Stimulated activated CD8-positive, alpha-beta memory T cell treated with anti-CD3 and anti-CD28 coated beads, Interleukin-7, amount 100 ng/mL, for 24 hours (primary cell): ENCODE results near the gene EFNA1.

Source experiments
- DNase-seq: peaks from one replicate; pipeline ENCODE4 v3.0.0-alpha.2; 2020; ENCODE audit warnings: low read depth

EFNA1 gene, protein sequence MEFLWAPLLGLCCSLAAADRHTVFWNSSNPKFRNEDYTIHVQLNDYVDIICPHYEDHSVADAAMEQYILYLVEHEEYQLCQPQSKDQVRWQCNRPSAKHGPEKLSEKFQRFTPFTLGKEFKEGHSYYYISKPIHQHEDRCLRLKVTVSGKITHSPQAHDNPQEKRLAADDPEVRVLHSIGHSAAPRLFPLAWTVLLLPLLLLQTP

DNA sequence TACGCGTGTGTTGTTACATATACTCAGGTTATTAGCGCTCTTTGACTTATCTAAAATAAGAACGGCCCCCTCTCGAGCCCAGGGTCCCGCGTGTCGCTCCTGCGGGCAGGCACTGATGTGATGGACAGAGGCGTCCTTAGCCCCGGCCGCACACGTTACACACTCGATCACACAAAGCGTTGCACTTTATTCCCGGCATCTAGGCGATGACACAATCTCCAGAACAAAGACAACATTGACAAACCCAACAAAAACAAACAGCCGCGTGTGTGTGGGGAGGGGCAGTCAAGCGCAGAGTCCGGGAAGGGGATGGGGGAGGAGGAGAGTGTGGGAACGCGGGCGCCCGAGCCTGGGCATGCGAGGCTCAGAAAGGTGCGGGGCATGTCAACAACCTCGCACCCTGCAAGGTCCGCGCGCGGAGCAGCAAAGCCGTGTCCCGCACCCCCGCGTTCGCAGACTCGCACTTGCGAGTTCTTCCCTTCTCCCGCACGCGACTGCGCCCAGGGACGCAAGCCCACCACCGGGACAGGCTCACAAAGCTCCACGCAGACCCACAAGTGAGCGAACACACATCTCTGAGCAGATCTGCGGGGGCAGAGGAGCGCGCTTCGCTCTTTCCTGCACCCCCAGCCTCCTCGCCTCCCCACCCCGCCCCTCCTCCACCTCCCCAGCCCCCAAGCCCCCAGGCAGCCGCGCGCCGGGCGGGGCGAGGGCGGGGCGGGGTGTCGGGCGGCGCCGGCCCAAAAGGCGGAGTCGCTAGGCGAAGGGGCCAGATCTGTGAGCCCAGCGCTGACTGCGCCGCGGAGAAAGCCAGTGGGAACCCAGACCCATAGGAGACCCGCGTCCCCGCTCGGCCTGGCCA, at the start of gene EFNA1:
Gene EFNA1 (plus strand): TSS at position 772 of the 862 bp plus-strand sequence. CDS start 102 bp downstream, outside the sequence.
- no peak for DNase-seq

DNA sequence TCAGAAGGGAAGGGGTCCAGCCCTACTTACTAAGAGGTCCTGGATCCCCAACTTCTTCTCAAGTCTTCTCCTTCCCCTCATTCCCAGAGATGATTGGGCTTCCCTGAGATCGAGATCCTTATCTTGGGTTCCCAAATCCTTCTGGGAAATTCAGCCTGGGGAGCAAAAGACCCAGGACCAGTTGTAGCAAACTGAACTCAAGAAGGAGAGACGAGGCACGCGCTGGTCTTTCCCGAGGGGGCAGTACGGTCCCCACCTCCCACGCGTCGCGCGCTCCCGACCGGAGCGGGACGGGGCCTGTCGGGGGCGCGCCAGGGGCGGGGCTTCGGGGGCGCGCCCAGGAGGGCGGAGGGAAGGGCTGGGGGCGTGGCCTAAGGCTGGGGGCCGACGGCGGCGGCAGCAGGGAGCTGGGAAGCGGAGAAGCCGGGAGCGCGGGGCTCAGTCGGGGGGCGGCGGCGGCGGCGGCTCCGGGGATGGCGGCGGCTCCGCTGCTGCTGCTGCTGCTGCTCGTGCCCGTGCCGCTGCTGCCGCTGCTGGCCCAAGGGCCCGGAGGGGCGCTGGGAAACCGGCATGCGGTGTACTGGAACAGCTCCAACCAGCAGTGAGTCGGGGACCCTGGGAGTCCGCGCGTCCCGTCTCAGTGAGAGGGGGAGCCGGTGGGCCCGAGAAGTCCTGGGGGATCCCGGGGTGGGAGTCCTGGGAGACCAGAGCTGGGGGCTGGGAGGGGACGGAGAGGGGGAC, 49.0 kb upstream of the EFNA1 start, which contains the start of gene EFNA3:
Gene EFNA3 (plus strand): TSS at position 369 of the 741 bp plus-strand sequence. CDS start 105 bp downstream, at position 474.
- no peak for DNase-seq

DNA sequence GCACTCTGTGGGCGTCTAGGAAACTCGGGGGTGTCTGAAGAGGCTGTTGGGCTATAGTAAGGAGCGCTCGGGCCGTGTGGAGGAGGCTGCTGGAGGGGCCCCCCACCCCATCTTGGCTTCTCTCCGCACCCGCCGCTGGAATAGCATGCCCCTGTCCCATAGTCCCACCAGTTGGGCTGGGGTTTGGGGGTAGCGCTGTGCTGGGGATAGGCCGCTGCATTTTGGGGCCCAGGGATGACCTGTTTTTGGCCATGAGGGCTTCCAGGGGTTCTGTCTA, 48.5 kb upstream of the EFNA1 start:
- no peak for DNase-seq

DNA sequence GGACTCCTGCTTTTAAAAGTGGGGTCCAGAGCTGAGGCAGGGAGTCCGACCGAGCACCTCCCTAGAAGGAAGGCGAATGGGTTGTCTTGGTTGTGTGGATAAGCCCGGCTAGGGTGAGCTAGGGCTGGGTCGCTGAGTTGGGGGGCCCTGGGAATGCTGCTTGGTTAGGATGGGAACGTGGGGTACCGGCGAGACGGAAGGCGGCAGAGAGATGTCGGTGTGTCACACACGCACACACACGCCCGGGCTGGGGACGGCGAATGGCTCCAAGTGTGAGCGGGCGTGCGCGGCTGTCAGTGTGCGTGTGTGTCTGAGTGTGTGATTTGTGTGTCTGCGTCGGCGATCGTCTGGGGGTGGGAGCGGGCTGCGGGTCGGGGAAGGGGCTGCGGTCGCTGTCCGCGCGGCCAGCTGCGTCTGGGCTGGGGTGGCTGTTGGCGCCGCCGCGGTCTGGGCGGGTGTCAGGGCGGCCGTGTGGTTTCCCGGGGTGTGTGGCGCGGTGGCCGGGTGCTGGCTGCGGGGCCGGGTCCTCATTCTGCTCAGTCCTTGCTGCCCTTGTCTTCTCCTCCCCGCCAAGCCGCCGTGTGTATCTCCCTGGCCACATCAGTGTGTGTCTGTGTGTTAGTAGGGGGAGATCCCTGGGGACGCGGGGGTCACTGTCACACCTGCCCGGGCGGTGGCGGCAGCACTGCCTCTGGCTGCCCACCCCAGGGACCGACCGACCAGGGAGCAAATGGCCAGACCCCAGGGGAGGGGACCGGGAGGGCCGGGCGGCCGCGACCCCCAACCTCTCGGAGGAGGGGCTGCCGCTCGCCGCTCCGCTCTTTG, 48.0 kb upstream of the EFNA1 start:
- DNase-seq = no peak

DNA sequence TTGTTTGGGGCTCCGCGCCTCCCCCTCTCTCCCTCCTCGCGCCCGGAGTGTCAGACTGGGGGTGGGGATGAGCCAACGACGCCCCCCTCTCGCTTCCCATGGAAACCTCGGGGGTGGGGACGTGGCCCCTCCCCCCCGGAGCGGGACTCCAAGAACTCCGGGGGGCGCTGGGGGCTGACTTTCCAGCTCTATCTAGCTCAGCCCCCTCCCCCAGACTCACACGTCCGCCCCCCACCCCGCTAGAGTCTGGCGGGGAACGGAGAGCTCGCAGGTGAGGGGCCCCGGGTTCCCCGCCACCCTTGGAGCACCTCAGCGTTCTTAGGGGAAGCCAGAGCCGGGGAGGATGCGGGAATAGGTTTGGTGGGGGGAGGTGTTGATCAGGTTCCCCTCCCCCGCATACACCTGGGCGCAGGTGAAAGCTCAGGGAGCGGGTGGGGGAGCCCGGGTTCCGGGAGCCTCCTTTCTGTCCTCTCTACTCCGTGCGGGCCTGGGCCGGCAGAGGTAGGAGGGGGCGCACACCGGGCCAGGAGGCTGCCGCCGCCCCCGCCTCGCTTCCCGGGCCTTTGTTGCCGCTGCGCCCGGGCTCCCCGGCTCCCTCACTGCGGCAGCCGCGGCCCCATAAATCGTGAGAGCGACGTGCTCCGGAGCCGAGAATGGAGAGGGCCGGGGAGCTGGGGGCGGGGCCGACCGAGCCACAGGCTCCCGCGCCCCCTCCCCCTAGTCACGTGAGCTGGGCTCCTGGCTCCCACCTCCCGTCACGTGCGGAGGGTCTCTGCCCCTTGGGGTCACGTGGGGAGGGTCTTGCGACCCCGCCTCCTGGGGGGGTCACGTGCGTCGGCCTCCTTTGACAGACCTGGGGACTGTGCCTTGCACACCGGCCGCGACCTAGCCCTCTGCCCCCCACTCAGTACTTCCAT, 47.1 kb upstream of the EFNA1 start:
- no peak for DNase-seq

DNA sequence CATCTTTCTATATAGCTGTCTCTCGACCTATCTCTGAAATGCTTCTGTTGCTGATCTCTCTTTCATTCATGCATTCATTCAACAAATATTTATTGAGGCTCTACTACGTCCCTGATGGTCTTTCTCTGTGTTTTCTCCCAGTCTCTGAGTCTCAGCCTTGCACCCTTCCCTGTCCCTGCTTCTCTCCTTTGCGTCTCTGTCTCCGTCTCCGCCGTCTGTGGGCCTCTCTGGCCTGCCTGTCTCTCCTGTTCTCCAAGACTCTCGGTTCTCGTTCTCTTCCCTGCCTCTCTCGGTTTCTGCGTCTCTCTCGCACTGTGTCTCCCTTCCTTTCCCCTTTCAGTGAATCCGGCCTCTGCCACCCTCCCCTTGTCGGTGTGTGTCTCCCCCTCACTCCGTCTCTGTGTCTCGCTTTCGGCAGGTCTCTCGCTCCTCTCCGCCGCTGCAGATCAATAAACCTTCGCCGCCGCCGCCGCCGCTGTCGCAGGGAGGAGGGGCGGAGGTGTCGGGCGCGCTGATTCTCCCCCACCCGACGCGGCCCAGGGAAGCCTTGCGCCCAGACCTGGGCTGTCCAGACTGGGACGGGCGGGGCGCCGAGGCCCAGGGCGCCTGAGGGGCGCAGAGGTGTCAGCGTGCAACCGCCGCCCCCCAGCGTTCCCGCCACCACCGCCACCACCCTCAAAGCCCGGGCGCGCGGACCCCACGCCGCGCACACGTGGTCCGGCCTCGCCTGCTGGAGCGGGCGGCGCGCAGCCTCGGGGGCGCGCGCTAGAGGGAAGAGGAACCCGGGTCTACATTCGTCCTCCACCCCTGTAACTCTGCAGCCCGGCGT, 46.0 kb upstream of the EFNA1 start:
- no peak for DNase-seq

DNA sequence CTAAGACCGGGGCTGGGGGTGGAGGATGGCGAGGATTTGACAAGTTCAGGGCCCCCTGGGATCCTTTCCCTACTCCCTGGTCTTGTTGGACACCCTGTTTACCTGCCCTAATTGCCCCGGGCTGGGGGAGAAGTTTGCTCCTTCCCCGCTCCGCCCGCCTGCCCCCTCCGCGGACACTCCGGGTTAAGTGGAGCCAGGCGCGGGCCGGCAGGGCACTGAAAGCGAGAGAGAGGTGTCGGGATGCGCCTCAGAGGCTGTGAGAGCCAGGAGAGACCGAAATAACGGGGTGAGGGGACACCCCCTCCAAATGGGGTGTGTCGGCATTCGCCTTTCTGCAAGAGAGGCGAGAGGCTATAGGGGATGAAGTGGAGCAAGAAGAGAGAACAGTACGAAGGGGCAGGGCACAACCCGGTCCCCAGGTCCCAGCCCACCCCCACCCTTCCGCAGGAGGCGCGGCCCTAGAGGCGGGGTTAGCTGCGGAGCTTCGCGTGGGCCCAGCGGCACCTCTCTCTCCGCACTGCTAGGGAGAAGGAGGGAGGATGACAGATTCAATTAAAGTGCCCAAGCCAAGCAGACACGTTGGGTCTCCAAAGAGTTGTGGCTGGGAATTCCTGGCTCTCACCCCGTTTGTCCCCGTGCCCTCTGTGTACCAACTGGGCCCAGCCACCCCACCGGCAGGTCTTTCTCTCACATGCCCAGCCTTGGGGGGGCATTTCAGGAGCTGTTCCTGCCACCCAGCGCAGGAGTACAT, 45.2 kb upstream of the EFNA1 start:
- DNase-seq = no peak

DNA sequence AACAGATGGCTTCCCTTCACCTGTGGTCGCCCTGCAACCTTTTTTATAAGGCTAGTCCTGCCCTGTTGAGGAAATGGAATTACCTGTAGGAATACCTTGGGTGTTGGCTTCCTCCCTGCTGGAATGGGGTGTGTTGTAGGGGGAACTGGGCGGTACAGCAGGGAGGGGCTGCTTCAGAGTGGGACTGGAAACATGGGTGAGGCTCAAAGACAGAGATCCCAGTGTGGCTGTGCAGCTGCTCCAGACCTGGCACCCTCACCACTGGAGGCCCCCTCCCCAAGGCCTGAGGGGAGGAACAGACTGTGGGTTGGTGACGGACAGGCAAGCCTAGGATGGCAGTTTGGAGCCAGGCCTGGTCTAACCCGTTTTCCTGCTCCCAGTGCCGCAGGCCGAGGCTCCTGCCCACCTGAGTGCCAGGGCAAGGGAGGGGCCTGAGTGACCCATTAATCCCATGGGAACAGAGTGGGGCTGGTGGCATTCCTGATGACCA, 44.6 kb upstream of the EFNA1 start:
- DNase-seq = no peak

DNA sequence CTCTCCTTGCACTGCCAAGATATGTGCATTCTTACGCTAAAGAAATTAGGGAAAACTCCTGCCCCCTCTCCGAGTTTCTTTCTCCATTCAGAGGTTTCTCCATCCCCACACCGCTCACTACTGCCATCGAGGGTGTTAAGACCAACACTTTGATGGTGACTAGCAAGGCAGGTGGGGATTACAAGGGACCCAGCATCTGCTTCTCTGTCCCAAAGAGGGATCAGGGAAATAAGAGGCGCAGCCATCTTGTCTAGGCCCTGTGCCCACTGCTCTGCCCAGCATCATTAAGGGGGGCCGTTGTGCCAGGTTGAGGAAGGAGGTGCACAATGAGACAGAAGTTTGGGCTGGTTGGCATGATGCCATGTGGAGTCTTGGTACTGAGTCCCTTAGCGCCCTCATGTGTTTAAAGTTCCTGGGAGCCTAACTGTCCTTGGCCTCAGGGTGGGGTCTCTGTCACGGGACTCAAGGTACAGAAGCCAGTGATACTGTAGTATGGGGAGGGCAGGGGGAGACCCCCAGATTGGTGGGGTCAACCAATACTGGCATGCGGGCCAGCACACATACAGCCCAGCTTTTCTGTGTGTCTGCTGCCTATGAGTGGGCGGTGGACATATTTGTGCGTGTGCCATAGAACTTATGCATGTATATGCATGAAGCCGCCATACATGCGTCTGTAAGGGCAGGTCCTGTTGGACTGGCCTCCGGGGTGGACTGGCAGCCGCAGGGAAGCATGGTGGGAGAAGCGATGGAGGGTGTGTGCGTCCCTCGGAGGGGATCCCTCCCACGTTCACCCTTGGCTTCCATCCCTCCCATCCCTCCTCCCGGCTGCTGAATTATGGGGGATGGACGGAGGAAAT, 43.6 kb upstream of the EFNA1 start:
- no peak for DNase-seq

DNA sequence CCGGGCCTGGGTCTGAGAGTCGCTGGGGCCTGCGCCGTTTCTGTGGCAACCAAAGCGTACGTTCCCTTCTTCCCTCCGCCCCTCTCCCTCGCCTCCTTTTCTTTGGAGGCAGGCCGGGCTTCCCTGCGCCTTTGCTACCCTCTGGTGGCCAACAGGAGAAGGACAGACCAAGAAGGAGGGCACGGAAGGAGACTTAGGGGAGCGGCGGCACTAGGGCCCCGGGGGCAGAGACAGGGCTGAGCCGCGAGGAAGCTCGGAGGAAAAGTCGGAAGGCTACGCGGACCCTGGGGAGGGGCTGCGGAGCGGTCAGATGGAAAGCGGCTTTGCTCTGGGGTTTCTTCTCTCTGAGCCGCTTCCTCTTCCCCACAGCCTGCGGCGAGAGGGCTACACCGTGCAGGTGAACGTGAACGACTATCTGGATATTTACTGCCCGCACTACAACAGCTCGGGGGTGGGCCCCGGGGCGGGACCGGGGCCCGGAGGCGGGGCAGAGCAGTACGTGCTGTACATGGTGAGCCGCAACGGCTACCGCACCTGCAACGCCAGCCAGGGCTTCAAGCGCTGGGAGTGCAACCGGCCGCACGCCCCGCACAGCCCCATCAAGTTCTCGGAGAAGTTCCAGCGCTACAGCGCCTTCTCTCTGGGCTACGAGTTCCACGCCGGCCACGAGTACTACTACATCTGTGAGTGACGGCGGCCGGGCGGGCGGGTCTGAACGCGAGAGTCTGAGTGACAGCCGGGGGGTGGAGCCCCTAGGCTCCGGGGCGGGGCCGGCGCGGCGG, 42.8 kb upstream of the EFNA1 start:
- DNase-seq = peak; percentile 77

DNA sequence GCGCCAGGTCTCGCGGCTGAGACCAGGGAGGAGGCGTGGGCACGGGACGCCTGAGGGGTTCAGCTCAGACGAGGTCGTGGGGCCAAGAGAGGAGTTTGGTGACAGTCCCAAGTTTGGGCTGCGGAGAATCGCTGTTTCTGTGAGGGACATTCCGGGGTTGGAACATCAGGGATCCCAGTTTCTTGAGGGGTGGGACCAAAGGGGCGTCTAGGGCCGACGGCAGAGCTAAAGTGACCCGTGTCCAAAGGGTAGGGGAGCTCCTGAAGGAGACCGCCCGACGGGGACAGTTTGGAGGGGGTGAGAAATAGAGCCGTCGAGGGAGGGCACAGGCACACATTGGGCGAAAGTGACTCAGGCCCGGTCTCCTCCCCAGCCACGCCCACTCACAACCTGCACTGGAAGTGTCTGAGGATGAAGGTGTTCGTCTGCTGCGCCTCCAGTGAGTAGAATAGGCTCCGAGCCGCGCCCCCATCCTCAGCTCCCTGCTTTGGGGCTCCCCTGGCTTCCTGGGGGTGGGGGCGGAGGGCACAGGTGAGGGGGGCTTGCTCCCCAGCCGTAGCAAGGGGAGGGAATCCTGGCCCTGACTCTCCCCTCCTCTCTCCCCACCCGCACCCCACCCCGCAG, 42.1 kb upstream of the EFNA1 start:
- DNase-seq = peak; percentile 51

DNA sequence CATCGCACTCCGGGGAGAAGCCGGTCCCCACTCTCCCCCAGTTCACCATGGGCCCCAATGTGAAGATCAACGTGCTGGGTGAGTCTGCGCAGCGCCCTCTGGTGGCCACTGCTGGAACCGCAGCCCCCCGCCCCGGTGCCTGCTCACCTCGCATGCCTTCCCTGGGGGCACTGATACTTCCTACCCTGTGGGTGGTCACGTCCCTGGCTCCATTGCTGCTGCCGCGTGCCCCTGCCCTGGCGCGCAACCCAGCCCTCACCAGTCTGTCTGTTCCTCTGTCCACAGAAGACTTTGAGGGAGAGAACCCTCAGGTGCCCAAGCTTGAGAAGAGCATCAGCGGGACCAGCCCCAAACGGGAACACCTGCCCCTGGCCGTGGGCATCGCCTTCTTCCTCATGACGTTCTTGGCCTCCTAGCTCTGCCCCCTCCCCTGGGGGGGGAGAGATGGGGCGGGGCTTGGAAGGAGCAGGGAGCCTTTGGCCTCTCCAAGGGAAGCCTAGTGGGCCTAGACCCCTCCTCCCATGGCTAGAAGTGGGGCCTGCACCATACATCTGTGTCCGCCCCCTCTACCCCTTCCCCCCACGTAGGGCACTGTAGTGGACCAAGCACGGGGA, 41.4 kb upstream of the EFNA1 start:
- DNase-seq = peak; percentile 69

DNA sequence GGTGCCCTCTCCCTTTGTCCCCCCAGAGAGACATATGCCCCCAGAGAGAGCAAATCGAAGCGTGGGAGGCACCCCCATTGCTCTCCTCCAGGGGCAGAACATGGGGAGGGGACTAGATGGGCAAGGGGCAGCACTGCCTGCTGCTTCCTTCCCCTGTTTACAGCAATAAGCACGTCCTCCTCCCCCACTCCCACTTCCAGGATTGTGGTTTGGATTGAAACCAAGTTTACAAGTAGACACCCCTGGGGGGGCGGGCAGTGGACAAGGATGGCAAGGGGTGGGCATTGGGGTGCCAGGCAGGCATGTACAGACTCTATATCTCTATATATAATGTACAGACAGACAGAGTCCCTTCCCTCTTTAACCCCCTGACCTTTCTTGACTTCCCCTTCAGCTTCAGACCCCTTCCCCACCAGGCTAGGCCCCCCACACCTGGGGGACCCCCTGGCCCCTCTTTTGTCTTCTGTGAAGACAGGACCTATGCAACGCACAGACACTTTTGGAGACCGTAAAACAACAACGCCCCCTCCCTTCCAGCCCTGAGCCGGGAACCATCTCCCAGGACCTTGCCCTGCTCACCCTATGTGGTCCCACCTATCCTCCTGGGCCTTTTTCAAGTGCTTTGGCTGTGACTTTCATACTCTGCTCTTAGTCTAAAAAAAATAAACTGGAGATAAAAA, 40.7 kb upstream of the EFNA1 start:
- DNase-seq = no peak

DNA sequence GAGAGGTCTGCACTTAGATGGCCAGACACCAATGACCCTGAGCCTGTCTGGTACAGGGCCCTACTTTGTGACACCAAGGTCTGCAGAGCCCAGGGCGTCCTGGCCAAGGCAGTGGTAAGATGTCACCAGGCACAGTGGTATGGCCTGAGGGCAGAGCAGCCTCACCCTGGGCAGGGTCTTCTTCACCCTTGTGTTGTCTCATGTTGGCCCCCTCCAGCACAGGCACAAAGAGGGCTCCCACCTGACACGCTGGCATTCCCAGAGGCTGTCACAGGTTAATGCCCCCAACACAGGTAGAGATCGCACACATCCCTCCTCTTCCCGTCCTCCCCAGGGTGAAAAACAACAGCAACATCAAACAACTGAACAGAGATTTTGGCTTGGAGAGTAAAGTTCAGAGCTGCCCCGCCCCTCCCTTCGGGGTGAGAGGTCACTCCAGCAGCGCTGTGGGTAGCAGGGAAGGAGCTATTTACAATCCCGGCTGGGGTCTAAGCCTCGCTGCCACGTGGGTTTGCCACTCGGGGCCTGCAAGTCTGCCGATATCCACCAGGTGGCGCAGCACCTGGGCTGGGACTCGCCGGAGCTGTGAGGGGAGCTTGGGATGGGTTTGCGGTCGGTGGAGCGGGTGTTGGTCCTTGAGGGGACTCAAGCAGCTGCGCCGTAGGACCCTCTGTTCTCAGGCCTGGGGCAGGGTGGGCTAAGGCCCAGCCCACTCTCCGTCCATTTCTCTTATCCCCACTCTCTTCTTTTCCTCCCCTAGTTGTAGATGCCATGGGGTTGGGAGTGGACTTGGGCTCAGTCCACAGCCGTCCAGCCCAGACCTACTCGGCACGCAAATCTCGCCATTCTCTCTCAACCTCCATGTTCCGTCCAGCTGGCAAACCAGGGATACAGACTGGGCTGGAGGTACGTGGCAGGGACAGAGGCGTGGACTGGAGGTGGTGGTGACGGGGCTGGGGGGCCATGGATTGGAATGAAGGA, 36.3 kb upstream of the EFNA1 start:
- peak; percentile 70 for DNase-seq

DNA sequence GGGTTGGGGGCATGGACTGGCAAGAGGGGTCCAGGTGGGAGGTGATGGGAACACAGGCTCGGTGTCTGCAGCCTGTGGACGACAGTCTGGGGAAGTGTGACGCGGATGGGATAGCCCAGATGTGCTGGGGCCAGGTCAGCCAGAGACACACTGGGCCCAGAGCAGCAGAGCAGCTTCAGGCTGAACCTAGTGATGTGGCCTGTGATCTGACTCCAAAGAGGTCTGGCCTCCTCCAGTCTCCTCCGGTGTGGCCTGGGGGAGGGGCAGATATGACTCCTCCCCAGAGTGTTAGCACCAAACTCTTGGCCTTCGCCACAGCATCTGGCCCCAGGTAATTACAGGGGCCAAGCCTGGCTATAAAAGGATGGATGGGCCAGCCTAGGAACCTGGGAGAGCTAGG, 35.5 kb upstream of the EFNA1 start:
- DNase-seq = no peak
